A673 (cell line): ENCODE results near the gene KLC4.

Experiments
- EZH2 ChIP-seq: fragments of 200-600 bp; sonication (generic); IDR thresholded peaks from 2 replicates; pipeline ENCODE4 v1.6.1; 2017; ENCODE audit warnings: borderline replicate concordance, low read depth, mild to moderate bottlenecking, mixed read lengths, antibody characterized with exemption, low read length; ENCODE audit not compliant: poor library complexity, severe bottlenecking
- TF ChIP-seq, protein P1 (sequence below): fragments of 300-800, 200-600 bp; sonication (generic); conservative IDR thresholded peaks from 2 replicates; pipeline ENCODE4 v1.5.1; 2017; ENCODE audit warnings: low read depth, mild to moderate bottlenecking, antibody characterized with exemption, low read length, moderate library complexity, mixed read lengths

DNA sequence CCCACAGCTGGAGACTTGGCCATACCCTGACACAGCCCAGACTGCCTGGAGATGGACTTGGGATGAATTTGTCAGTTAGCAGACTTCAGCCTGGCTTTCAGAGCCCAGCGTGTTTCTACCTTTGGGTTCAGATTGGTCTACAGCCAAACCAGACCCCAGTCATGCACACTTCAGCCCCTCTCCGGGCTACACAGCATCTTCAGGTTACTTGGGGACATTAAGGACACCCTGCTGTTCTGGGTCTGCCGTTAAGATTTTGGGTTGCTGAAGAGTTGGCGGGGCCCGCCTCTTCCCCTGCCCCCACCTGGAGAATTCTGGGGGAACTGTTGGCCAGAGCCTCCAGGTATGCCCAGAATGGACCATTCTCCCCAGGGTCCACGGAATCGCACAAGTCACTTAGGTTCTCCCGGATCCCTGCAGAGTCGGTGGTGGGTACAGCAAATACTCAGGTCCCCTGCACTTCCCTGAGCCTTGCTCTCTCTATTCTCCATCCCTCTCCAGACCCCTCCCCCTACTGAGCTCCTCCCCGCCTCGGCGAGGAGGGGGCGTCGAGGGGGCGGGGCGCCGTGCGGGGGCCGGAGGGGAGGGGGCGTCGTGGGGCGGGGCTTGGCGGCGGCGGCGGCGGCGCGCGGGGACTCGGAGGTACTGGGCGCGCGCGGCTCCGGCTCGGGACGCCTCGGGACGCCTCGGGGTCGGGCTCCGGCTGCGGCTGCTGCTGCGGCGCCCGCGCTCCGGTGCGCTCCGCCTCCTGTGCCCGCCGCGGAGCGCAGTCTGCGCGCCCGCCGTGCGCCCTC, 16.4 kb downstream of the KLC4 start, which contains the start of gene PTK7:
- no peak for TF ChIP-seq EZH2
- TF ChIP-seq, protein P1, sequence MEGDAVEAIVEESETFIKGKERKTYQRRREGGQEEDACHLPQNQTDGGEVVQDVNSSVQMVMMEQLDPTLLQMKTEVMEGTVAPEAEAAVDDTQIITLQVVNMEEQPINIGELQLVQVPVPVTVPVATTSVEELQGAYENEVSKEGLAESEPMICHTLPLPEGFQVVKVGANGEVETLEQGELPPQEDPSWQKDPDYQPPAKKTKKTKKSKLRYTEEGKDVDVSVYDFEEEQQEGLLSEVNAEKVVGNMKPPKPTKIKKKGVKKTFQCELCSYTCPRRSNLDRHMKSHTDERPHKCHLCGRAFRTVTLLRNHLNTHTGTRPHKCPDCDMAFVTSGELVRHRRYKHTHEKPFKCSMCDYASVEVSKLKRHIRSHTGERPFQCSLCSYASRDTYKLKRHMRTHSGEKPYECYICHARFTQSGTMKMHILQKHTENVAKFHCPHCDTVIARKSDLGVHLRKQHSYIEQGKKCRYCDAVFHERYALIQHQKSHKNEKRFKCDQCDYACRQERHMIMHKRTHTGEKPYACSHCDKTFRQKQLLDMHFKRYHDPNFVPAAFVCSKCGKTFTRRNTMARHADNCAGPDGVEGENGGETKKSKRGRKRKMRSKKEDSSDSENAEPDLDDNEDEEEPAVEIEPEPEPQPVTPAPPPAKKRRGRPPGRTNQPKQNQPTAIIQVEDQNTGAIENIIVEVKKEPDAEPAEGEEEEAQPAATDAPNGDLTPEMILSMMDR, result no peak
